ENCODE results near the gene ATP6AP1.
"Not testable (repeated sequence)": the region's sequence is repeated elsewhere in the genome, so short reads cannot be mapped to it uniquely, and the experiment has no call there.

The ATP6AP1 gene

GRCh38 chrX:154428176-154429171 lies at the start of gene ATP6AP1:
TSS of gene ATP6AP1 (plus strand) at chrX:154428677. CDS start at chrX:154428693, 16 bp downstream.
- peak; percentile 89 for DNase-seq

- DNase-seq, result peak; percentile 96
These were observed 49.5 kb upstream of the ATP6AP1 start, which contains the start of gene EMD for GRCh38 chrX:154378799-154379568. TSS of gene EMD (plus strand) at chrX:154379295. CDS start at chrX:154379485, 190 bp downstream.

- DNase-seq, result no peak
These were observed 48.9 kb upstream of the ATP6AP1 start for GRCh38 chrX:154379569-154379951.

- DNase-seq, result no peak
These were observed 48.3 kb upstream of the ATP6AP1 start for GRCh38 chrX:154380153-154380552.

DNA sequence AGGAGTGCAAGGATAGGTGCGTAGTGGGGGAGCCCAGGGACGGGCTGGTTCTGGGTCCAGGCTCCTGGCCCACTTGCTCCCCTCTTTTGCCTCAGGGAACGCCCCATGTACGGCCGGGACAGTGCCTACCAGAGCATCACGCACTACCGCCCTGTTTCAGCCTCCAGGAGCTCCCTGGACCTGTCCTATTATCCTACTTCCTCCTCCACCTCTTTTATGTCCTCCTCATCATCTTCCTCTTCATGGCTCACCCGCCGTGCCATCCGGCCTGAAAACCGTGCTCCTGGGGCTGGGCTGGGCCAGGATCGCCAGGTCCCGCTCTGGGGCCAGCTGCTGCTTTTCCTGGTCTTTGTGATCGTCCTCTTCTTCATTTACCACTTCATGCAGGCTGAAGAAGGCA lies 47.7 kb upstream of the ATP6AP1 start:
- no peak for DNase-seq

GRCh38 chrX:154381271-154381670 lies 47.2 kb upstream of the ATP6AP1 start:
- no peak for DNase-seq

DNA sequence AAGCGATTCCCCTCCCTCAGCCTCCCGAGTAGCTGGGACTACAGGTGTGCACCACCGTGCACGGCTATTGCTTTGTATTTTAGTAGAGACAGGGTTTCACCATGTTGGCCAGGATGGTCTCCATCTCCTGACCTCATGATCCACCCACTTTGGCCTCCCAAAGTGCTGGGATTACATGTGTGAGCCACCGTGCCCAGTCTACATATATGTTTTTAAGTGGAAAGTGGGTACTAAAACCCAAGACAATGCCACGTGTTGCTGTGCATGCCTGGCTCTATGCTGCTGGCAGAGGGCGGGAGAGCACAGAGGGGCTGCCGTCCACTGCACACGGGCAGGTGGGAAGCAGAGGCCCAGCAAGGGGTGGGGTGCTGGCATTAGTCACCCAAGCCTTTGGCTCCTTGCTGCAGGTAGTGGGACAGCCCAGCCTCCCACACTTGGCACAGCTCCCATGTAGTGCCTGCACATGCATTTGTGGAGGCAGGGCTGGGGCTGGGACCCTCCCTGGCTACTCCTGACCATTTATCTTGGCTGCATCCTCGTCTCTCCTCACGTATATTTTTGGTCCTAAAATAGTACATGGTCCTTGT lies 45.9 kb upstream of the ATP6AP1 start:
- no peak for DNase-seq

- DNase-seq, result no peak
These were observed 44.9 kb upstream of the ATP6AP1 start for GRCh38 chrX:154383359-154384283.

GRCh38 chrX:154384284-154384892 lies 44.1 kb upstream of the ATP6AP1 start:
- DNase-seq, result no peak

DNA sequence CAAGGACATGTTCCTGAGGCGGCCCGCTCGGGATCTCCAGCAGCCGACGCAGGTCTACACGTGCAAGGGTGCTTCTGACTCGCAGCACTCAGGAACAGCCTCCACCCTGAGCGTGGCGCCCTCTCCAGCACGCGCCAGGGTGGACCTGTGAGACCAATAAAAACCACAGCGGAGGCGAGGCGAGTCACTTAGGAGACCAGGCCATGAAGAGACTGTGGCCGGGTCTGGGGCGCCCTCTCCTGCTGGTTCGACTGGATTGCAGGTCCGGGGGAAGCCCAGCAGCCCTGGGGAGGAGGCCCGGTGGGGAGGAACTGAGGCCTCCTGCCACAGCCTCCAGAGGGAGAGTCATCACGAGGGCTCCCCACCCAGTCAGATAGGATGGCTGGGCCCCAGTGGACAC lies 40.4 kb upstream of the ATP6AP1 start:
- not testable (repeated sequence) for DNase-seq

GRCh38 chrX:154388649-154389048 lies 39.8 kb upstream of the ATP6AP1 start:
- DNase-seq, result not testable (repeated sequence)

- not testable (repeated sequence) for DNase-seq
These were observed 38.4 kb upstream of the ATP6AP1 start for GRCh38 chrX:154389812-154390747.

- DNase-seq, result not testable (repeated sequence)
These were observed 32.1 kb upstream of the ATP6AP1 start for GRCh38 chrX:154396363-154396762.

DNA sequence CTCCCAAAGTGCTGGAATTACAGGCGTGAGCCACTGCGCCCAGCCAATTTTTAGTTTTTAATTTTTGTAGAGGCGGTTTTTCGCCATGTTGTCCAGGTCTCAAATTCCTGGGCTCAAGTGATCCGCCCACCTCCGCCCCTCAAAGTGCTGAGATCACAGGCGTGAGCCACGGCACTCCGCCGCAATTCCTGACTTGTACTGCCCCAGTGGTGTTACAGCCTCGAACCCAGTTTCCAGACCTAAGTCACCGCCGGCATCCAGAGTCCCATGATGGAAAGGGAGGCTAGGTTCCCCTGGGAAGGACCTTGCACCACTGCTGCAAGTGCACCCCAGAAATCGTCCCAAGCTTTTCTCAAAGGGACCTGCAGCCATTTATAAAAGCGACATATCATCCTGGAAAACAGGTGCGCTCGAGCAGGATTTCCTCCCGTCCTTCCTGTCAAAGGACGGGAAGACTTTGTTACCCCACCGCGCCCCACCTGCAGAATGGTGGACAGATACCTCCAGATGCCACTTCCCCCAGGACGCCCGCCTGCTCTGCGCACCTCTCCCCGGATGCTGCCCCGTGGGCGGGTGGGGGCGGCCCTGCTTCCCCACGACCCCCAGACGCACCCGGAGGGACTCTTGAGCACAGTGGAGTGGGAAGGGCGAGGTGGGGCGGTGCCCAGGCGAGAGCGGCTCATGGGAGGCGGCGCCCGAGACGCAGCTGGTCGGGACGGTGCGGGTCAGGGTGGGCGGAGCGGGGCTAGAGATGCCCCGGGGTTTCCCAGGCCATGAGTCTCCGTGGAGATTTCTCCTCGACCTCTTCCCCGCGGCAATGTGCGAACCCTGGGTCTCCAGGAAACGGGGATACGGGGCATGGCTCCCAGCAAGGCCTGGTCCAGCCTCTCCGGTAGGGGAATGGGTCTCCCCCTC lies 31.2 kb upstream of the ATP6AP1 start:
- DNase-seq, result peak; percentile 89

DNA sequence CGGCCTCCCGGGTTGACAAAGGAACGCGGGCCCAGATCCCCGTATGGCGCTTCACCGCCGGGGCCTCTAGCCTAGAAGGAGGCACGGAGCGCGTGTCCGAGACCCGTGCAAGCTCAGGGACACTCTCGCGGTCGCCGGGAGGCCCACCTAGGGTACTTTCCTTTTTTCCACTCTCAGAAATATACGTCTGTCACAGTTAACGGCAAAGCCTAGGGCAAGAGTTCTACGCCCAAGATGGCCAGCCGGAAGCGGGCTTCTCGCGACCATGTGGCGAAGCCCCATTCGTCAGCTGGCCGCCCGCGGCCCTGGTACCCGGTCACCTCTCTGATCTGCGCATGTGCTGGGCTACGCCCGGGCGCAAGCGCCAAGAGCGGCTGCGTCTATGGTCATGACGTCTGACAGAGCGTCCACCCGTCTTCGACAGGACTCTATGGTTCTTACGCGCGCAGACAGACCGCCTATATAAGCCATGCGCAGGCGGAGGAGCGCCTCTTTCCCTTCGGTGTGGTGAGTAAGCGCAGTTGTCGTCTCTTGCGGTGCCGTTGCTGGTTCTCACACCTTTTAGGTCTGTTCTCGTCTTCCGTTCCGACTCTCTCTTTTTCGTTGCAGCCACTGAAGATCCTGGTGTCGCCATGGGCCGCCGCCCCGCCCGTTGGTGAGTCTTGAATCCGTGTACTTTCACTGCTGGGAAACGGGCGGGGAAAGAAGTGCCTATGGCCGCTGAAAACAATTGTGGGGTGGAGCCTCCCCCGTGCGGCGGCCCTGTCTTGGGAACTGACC lies 30.4 kb upstream of the ATP6AP1 start, which contains the start of gene RPL10:
RPL10 (plus strand) TSS at position 490 of the 780 bp plus-strand sequence; CDS start at position 633, 143 bp downstream.
- peak; percentile 92 for DNase-seq

GRCh38 chrX:154398668-154399526 lies 29.6 kb upstream of the ATP6AP1 start:
- peak; percentile 89 for DNase-seq
